Left renal pelvis (tissue), 4 donors: Measurements from ENCODE around the gene VSTM1. TPM values are rescaled to one million over a fixed set of nuclear protein-coding genes. Genes with fewer than 3 reads are reported as not detected.

Source experiments
- DNase-seq, 4 donors: peaks; one replicate each; pipeline ENCODE4 v3.0.0-alpha.2; 2013; ENCODE audit warnings: low read depth in 4 of 4, low spot score in 3 of 4
- polyA plus RNA-seq, 4 donors: library from polyadenylated mRNA; unstranded; fragments of 120-200 nt; gene quantifications; one replicate each; pipeline ENCODE4 v1.2.1, GENCODE V29; 2013; ENCODE audit not compliant: insufficient read length in 4 of 4

Gene VSTM1
- polyA plus RNA-seq, 4 donors = 0.22 TPM; not detected in 3

- DNase-seq = no peak
Observed at GRCh38 chr19:54013866-54014265, 49.8 kb downstream of the VSTM1 start.

- DNase-seq = no peak
Observed at GRCh38 chr19:54011507-54012211, 52.0 kb downstream of the VSTM1 start.

GRCh38 chr19:54010474-54010873, 53.2 kb downstream of the VSTM1 start:
- DNase-seq = no peak

GRCh38 chr19:54009440-54009839, 54.3 kb downstream of the VSTM1 start:
- no peak for DNase-seq

GRCh38 chr19:54002495-54003315, 61.0 kb downstream of the VSTM1 start:
- DNase-seq = no peak

GRCh38 chr19:54001496-54001895, 62.2 kb downstream of the VSTM1 start:
- DNase-seq = no peak

- no peak for DNase-seq
Observed at GRCh38 chr19:53999694-54000093, 64.0 kb downstream of the VSTM1 start.

- no peak for DNase-seq
Observed at GRCh38 chr19:53998223-53998622, 65.5 kb downstream of the VSTM1 start.

- DNase-seq = no peak
Observed at GRCh38 chr19:53994811-53995210, 68.9 kb downstream of the VSTM1 start.

GRCh38 chr19:53993448-53993847, 70.2 kb downstream of the VSTM1 start:
- no peak for DNase-seq

- DNase-seq = no peak
Observed at GRCh38 chr19:53992815-53993214, 70.9 kb downstream of the VSTM1 start.

GRCh38 chr19:53992211-53992610, 71.5 kb downstream of the VSTM1 start:
- no peak for DNase-seq

- no peak for DNase-seq
Observed at GRCh38 chr19:53991224-53992113, 72.2 kb downstream of the VSTM1 start, which contains the start of gene CACNG6. CACNG6 (plus strand) TSS chr19:53991637; CDS start chr19:53992878, 1,241 bp downstream.

Other genes with a start within 250 kb of the VSTM1 start
- under 1 TPM; 0.04 to 0.30 (median 0.24) TPM for gene NLRP12, start 239.6 kb downstream of the VSTM1 start, polyA plus RNA-seq
- gene MYADM, start 196.0 kb downstream of the VSTM1 start, polyA plus RNA-seq = 100 to 1,000 TPM in 1 of 4 donors, 10 to 100 TPM in 3; 69.0 to 232 (median 74.0) TPM
- gene PRKCG, start 181.7 kb downstream of the VSTM1 start, polyA plus RNA-seq = under 1 TPM; 0.34 to 0.99 (median 0.69) TPM
- 1 to 10 TPM in 1 of 4 donors, under 1 TPM in 3; 0.15 to 1.5 (median 0.62) TPM for gene CACNG7, start 154.6 kb downstream of the VSTM1 start, polyA plus RNA-seq
- gene CACNG8, start 101.0 kb downstream of the VSTM1 start, polyA plus RNA-seq = under 1 TPM; 0.15 to 0.50 (median 0.24) TPM
- gene CACNG6, start 72.3 kb downstream of the VSTM1 start, polyA plus RNA-seq = 1 to 10 TPM in 1 of 4 donors, under 1 TPM in 3; 0.42 to 1.3 (median 0.85) TPM
- under 1 TPM in 1 of 4 donors, not detected in 3; 0.21 TPM for gene TARM1, start 17.5 kb upstream of the VSTM1 start, polyA plus RNA-seq
- gene OSCAR, start 36.9 kb upstream of the VSTM1 start, polyA plus RNA-seq = under 1 TPM; 0.14 to 0.50 (median 0.24) TPM
- 100 to 1,000 TPM in 2 of 4 donors, 10 to 100 TPM in 2; 84.0 to 157 (median 96.2) TPM for gene NDUFA3, start 39.0 kb upstream of the VSTM1 start, polyA plus RNA-seq
- 10 to 100 TPM; 11.2 to 20.8 (median 12.7) TPM for gene TFPT, start 51.8 kb upstream of the VSTM1 start, polyA plus RNA-seq
- 10 to 100 TPM; 50.8 to 72.9 (median 68.7) TPM for gene PRPF31, start 51.9 kb upstream of the VSTM1 start, polyA plus RNA-seq
- 10 to 100 TPM; 58.9 to 75.7 (median 74.0) TPM for gene CNOT3, start 73.9 kb upstream of the VSTM1 start, polyA plus RNA-seq
- gene LENG1, start 95.8 kb upstream of the VSTM1 start, polyA plus RNA-seq = 10 to 100 TPM in 1 of 4 donors, 1 to 10 TPM in 3; 7.6 to 10.1 (median 8.6) TPM
- 10 to 100 TPM in 3 of 4 donors, 1 to 10 TPM in 1; 3.8 to 50.3 (median 32.4) TPM for gene TMC4, start 109.3 kb upstream of the VSTM1 start, polyA plus RNA-seq
- 10 to 100 TPM; 51.8 to 86.8 (median 58.9) TPM for gene MBOAT7, start 125.7 kb upstream of the VSTM1 start, polyA plus RNA-seq
- 10 to 100 TPM; 36.2 to 67.5 (median 45.0) TPM for gene TSEN34, start 127.4 kb upstream of the VSTM1 start, polyA plus RNA-seq
- 1,000 to 10,000 TPM; 1,290 to 1,562 (median 1,510) TPM for gene RPS9, start 137.0 kb upstream of the VSTM1 start, polyA plus RNA-seq
- 1 to 10 TPM in 3 of 4 donors, under 1 TPM in 1; 0.40 to 1.8 (median 1.7) TPM for gene LILRB3, start 159.1 kb upstream of the VSTM1 start, polyA plus RNA-seq
- gene LILRA6, start 178.9 kb upstream of the VSTM1 start, polyA plus RNA-seq = 1 to 10 TPM in 1 of 4 donors, under 1 TPM in 3; 0.63 to 1.1 (median 0.89) TPM
- gene LILRB5, start 193.4 kb upstream of the VSTM1 start, polyA plus RNA-seq = 10 to 100 TPM in 1 of 4 donors, 1 to 10 TPM in 3; 2.4 to 10.9 (median 2.8) TPM
- 1 to 10 TPM in 3 of 4 donors, under 1 TPM in 1; 0.80 to 1.9 (median 1.3) TPM for gene LILRB2, start 217.2 kb upstream of the VSTM1 start, polyA plus RNA-seq
- under 1 TPM; 0.37 to 0.93 (median 0.73) TPM for gene LILRA5, start 249.3 kb upstream of the VSTM1 start, polyA plus RNA-seq